ENCODE measurements around the gene CRAMP1.

GRCh38 chr16:1723450-1724147 lies 111.4 kb downstream of the CRAMP1 start:
- TF ChIP-seq SIN3A (IDR thresholded peaks at IDR 0.05; ENCODE audit: borderline replicate concordance, insufficient read depth, low read length) (no peak), POLR2AphosphoS5 (IDR thresholded peaks at IDR 0.05; ENCODE audit: low read depth, low read length) (no peak)
